Subcutaneous abdominal adipose tissue (tissue), 5 donors: Measurements from ENCODE around the gene PARD3.
A peak's percentile ranks its signal among the peaks of the same experiment; 100 is the strongest.

Experiments used
- H3K27ac ChIP-seq: one replicate; pipeline ENCODE4 v1.7.0; 2013; ENCODE audit warnings: low read depth, mild to moderate bottlenecking, inconsistent platforms, low read length, moderate library complexity
- H3K27me3 ChIP-seq, 5 donors: one replicate each; pipeline ENCODE4 v1.7.0; 2013; ENCODE audit warnings: low read length in 5 of 5, inconsistent platforms in 1 of 5; ENCODE audit not compliant: control insufficient read depth in 5 of 5, insufficient read depth in 4 of 5
- H3K36me3 ChIP-seq, 5 donors: one replicate each; pipeline ENCODE4 v1.7.0; 2013; ENCODE audit warnings: low read length in 5 of 5; ENCODE audit not compliant: control insufficient read depth in 5 of 5, insufficient read depth in 5 of 5
- H3K4me1 ChIP-seq, 5 donors: one replicate each; pipeline ENCODE4 v1.7.0; 2013; ENCODE audit warnings: low read length in 5 of 5, mild to moderate bottlenecking in 3 of 5, moderate library complexity in 1 of 5; ENCODE audit not compliant: control insufficient read depth in 5 of 5, insufficient read depth in 5 of 5
- H3K4me3 ChIP-seq, 5 donors: one replicate each; pipeline ENCODE4 v1.7.0; 2013; ENCODE audit warnings: low read length in 5 of 5, low read depth in 1 of 5
- H3K9ac ChIP-seq, 5 donors: one replicate each; pipeline ENCODE4 v1.7.0; 2013; ENCODE audit warnings: low read length in 5 of 5, mild to moderate bottlenecking in 4 of 5, moderate library complexity in 3 of 5
- H3K9me3 ChIP-seq, 5 donors: one replicate each; pipeline ENCODE4 v1.7.0; 2013; ENCODE audit warnings: low read length in 5 of 5; ENCODE audit not compliant: control insufficient read depth in 5 of 5
- donor health status: healthy.
- donor health status: healthy.
- donor health status: healthy.
- donor health status: healthy.
- donor health status: healthy.

PARD3 gene

GRCh38 chr10:34374356-34375045 is 440.6 kb downstream of the PARD3 start:
- Histone ChIP-seq H3K36me3 (peaks cover 0 to 9% (median 0%) of the 10 kb centered on the region in 5 donors), H3K27me3 (no peaks in the 10 kb centered on the region)

GRCh38 chr10:34373211-34373610 is 441.9 kb downstream of the PARD3 start:
- no peak overlapping the region for H3K27ac ChIP-seq
- peaks cover 0 to 3% (median 0%) of the 10 kb centered on the region in 5 donors for H3K9me3 ChIP-seq
- peaks cover 0 to 9% (median 0%) of the 10 kb centered on the region in 5 donors for H3K36me3 ChIP-seq
- no peaks in the 10 kb centered on the region for H3K27me3 ChIP-seq
- peaks cover 0 to 5% (median 3%) of the 10 kb centered on the region in 5 donors for H3K4me1 ChIP-seq
- no peak overlapping the region for H3K9ac ChIP-seq
- no peak overlapping the region for H3K4me3 ChIP-seq

More at GRCh38 chr10:34374356-34375045, 440.6 kb downstream of the PARD3 start:
- peaks cover 0 to 3% (median 0%) of the 10 kb centered on the region in 5 donors for H3K9me3 ChIP-seq
- H3K4me3 ChIP-seq, result peak overlapping the region in 2 of 5 donors; percentile 6 to 22
- no peak overlapping the region for H3K27ac ChIP-seq
- no peak overlapping the region for H3K9ac ChIP-seq
- H3K4me1 ChIP-seq, result peaks cover 0 to 5% (median 3%) of the 10 kb centered on the region in 5 donors

- Histone ChIP-seq H3K4me1 (peaks cover 0 to 5% (median 3%) of the 10 kb centered on the region in 5 donors), H3K27ac (no peak overlapping the region), H3K4me3 (no peak overlapping the region), H3K9me3 (peaks cover 0 to 3% (median 0%) of the 10 kb centered on the region in 5 donors), H3K27me3 (no peaks in the 10 kb centered on the region), H3K36me3 (peaks cover 0 to 9% (median 0%) of the 10 kb centered on the region in 5 donors), H3K9ac (no peak overlapping the region)
Measured at GRCh38 chr10:34372509-34372908, 442.6 kb downstream of the PARD3 start.

GRCh38 chr10:34370126-34370525 is 445.0 kb downstream of the PARD3 start:
- H3K4me3 ChIP-seq, result no peak overlapping the region
- H3K9me3 ChIP-seq, result peaks cover 0 to 3% (median 0%) of the 10 kb centered on the region in 5 donors
- H3K9ac ChIP-seq, result no peak overlapping the region
- peaks cover 0 to 9% (median 0%) of the 10 kb centered on the region in 5 donors for H3K36me3 ChIP-seq
- no peak overlapping the region for H3K27ac ChIP-seq
- peaks cover 0 to 5% (median 3%) of the 10 kb centered on the region in 5 donors for H3K4me1 ChIP-seq
- no peaks in the 10 kb centered on the region for H3K27me3 ChIP-seq

- Histone ChIP-seq H3K27ac (no peak overlapping the region), H3K4me1 (peaks cover 0 to 4% (median 0%) of the 10 kb centered on the region in 5 donors), H3K27me3 (no peaks in the 10 kb centered on the region), H3K36me3 (peaks cover 0 to 9% (median 0%) of the 10 kb centered on the region in 5 donors), H3K9ac (no peak overlapping the region), H3K9me3 (peaks cover 0 to 3% (median 0%) of the 10 kb centered on the region in 5 donors), H3K4me3 (no peak overlapping the region)
Measured at GRCh38 chr10:34369120-34369519, 446.0 kb downstream of the PARD3 start.

GRCh38 chr10:34364253-34365037 is 450.7 kb downstream of the PARD3 start:
- no peaks in the 10 kb centered on the region for H3K9me3 ChIP-seq
- no peak overlapping the region for H3K4me3 ChIP-seq
- H3K4me1 ChIP-seq, result peaks cover 0 to 23% (median 5%) of the 10 kb centered on the region in 5 donors
- no peak overlapping the region for H3K27ac ChIP-seq
- peaks cover 0 to 5% (median 4%) of the 10 kb centered on the region in 5 donors for H3K36me3 ChIP-seq
- no peak overlapping the region for H3K9ac ChIP-seq
- no peaks in the 10 kb centered on the region for H3K27me3 ChIP-seq

GRCh38 chr10:34360984-34361383 is 454.1 kb downstream of the PARD3 start:
- peaks cover 0 to 22% (median 9%) of the 10 kb centered on the region in 5 donors for H3K36me3 ChIP-seq
- H3K9ac ChIP-seq, result no peak overlapping the region
- no peak overlapping the region for H3K27ac ChIP-seq
- no peaks in the 10 kb centered on the region for H3K27me3 ChIP-seq
- peaks cover 0 to 23% (median 5%) of the 10 kb centered on the region in 5 donors for H3K4me1 ChIP-seq
- no peak overlapping the region for H3K4me3 ChIP-seq
- no peaks in the 10 kb centered on the region for H3K9me3 ChIP-seq

GRCh38 chr10:34359435-34359813 is 455.7 kb downstream of the PARD3 start:
- Histone ChIP-seq H3K9me3 (no peaks in the 10 kb centered on the region), H3K4me3 (no peak overlapping the region), H3K36me3 (peaks cover 0 to 22% (median 9%) of the 10 kb centered on the region in 5 donors), H3K9ac (no peak overlapping the region), H3K27me3 (no peaks in the 10 kb centered on the region), H3K27ac (no peak overlapping the region), H3K4me1 (peaks cover 0 to 22% (median 5%) of the 10 kb centered on the region in 5 donors)

GRCh38 chr10:34358729-34359434 is 456.2 kb downstream of the PARD3 start:
- Histone ChIP-seq H3K27me3 (no peaks in the 10 kb centered on the region), H3K4me3 (no peak overlapping the region), H3K9ac (no peak overlapping the region), H3K27ac (no peak overlapping the region), H3K4me1 (peaks cover 0 to 16% (median 3%) of the 10 kb centered on the region in 5 donors), H3K36me3 (peaks cover 0 to 22% (median 10%) of the 10 kb centered on the region in 5 donors), H3K9me3 (no peaks in the 10 kb centered on the region)
